Diencephalon (tissue), 1 donor: ENCODE data around the gene ANKZF1. TPM values are rescaled to one million over a fixed set of nuclear protein-coding genes. Genes with fewer than 3 reads are reported as not detected.

ENCODE experiments used
- total RNA-seq: library from RNA; depleted of rRNA; stranded (reverse); fragments of >200 nt; gene quantifications from one replicate; pipeline ENCODE4 v1.2.3, GENCODE V29; 2014

Gene ANKZF1, protein sequence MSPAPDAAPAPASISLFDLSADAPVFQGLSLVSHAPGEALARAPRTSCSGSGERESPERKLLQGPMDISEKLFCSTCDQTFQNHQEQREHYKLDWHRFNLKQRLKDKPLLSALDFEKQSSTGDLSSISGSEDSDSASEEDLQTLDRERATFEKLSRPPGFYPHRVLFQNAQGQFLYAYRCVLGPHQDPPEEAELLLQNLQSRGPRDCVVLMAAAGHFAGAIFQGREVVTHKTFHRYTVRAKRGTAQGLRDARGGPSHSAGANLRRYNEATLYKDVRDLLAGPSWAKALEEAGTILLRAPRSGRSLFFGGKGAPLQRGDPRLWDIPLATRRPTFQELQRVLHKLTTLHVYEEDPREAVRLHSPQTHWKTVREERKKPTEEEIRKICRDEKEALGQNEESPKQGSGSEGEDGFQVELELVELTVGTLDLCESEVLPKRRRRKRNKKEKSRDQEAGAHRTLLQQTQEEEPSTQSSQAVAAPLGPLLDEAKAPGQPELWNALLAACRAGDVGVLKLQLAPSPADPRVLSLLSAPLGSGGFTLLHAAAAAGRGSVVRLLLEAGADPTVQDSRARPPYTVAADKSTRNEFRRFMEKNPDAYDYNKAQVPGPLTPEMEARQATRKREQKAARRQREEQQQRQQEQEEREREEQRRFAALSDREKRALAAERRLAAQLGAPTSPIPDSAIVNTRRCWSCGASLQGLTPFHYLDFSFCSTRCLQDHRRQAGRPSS
- 29.3 TPM for total RNA-seq

DNA sequence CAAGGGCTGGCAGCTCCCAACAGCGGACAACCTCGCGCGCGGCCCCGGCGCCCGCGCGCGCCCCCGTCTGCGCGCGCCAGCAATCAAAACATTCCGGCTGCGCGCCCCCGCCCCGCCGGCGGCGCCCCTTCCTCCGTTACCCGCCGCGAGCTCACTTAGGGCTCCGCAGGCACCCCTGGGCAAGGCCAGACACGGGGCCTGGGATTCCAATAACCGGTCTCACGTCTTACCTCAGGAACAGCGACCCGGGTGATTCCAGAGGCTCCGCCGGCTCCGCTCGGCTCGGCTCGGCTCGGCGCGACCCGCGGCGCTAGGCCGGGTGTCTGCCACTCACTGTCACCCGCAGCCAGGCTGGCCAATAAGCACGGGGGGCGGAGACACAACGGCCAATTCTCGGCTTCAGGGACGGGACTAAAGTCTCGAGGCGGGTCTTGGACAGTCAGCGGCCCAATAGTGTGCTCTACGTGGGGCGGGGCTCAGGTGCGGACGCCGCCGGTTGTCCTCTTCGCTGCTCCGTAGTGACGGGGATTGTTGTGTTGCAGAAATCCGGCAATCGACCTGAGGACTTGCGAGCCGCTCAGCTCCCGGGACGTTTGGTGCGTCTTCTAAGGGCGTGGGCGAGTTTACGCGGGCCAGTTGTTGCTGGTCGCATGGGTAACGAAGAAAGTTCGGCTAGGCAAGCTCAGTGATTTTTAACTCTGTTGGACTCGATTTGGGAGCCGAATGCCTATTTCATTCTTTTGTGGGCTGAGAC is at the start of gene ANKZF1, which contains the start of gene ATG9A:
Gene ANKZF1 (plus strand): TSS at position 502 of the 754 bp plus-strand sequence. CDS start 452 bp downstream, outside the sequence.
Gene ATG9A (minus strand): TSS at position 332 of the 754 bp plus-strand sequence. CDS start 1,612 bp downstream, outside the sequence.

DNA sequence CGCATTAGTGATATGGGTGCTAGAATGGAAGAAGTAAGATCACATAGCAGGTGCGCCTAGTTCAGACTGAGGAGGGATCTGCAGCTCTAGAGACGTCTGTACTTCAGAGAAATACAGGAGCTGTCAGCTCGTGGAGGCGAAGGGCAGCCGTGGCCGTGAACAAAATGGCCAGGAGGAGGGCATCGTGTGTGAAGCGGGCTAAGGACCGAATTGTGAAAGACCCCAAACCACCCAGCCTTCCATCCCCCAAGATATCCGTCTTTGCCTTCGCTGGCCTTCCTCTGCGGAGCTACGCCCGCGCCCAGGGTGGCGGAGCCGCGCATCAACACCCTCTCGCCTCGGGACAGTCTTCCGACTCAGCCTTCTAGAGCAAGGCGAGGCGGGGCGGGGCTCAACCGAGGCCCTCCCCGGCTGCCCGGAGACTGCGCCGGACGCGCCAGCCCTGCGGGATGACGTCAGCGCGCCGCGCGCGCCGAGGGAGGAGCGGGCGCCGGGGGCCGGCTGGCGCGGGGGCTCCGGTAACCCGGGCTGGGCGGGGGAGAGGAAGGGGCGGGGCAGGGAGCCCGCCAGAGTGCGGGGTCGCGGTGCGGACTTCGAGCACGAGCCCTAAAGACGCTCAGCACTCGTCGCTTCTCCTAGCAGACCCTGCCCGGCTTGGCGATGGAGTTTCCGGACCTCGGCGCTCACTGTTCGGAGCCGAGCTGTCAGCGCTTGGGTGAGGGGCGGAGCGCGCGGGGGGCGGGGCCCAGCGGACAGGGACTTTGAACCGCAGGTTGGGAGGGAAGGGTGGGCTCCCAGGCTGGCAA is 23.1 kb upstream of the ANKZF1 start, which contains the start of gene ZFAND2B:
Gene ZFAND2B (plus strand): TSS at position 455 of the 806 bp plus-strand sequence. CDS start 206 bp downstream, at position 661.

DNA sequence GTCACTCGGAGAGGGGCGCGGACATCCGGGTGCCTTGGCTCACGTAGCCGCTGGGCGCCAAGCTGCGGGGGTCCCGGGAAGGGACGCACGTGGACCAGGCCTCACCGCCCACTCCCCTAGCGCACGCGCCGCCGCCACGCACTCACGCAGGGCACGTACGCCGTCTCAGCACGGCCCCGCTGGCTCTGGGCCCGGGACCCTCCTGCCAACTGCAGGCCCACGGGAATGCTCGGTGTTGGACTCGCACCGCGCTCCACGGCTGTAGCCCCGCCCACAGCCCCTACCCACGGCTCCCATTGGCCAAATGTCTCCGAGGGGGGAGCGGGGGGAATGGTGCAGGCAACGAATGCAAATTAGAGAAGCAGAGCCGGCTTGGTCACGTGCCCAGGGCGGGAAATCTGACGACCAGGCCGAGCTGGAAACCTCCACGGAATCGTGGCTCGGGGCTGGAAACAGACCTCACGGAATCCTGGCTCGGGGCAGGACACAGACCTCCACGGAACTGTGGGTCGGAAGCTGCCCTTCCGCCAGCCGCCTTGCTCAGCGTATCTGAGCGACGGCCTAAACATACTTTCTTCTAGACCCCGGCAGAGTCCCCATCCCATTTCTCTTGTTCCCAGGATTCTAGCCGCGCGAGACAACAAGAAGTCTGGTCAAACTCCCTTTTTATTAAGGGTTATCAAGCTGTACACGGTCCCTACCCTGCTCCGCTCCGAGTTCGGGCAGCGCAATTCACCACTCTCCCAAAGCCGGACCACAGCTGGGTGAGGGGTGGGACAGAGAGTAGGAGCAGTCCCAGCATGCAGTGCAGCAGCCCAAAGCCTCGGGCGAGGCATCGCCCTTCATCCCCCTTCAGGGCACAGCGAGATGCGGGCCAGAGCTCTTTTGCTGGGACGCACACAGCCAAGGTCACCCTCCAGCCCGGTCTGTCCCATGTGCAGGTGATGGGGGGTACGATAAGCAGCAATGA is 10.6 kb upstream of the ANKZF1 start, which contains the start of gene ABCB6:
Gene ABCB6 (minus strand): TSS at position 227 of the 970 bp plus-strand sequence. CDS start 285 bp downstream, outside the sequence.

DNA sequence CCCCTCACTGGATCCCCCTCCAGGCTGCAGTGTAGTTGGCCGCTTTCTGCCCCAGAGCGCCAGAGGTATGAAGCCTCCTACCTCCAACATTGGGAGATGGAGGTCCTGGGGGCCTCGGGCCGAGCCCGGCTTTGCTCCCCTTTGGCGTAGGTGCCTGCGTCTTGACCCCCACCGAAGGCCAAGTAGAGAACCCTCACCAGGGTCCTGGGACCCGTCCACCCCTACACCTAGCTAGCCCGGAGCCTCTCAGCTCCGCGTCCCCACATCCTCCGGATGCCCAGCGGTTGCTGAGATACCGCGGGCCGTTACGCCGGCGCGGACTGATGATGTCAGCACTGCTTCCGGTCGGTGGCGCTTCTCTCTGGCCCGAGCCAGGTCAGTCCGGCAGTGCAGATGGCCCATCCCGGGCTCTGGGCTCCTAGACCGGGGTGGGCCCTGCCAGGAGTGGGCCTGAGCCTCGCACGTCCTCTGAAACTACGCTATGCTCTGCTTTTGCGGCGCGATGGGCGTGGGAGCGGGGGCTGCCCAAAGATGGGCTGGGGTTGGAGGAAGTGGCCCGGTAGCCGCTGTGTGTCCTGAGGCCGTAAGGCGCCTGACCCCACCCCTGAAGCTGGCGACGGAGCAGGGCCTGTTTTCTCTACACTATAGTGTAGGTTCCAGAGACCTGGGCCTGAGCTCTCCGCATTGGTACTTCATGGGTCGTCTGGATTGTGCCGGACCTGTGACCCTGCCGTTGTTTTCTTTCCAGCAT is 15.7 kb downstream of the ANKZF1 start, which contains the start of the genes GLB1L and STK16:
Gene GLB1L (minus strand): TSS at position 297 of the 751 bp plus-strand sequence. CDS start 1,871 bp downstream, outside the sequence.
Gene STK16 (plus strand): TSS at position 332 of the 751 bp plus-strand sequence. CDS start 521 bp downstream, outside the sequence.

DNA sequence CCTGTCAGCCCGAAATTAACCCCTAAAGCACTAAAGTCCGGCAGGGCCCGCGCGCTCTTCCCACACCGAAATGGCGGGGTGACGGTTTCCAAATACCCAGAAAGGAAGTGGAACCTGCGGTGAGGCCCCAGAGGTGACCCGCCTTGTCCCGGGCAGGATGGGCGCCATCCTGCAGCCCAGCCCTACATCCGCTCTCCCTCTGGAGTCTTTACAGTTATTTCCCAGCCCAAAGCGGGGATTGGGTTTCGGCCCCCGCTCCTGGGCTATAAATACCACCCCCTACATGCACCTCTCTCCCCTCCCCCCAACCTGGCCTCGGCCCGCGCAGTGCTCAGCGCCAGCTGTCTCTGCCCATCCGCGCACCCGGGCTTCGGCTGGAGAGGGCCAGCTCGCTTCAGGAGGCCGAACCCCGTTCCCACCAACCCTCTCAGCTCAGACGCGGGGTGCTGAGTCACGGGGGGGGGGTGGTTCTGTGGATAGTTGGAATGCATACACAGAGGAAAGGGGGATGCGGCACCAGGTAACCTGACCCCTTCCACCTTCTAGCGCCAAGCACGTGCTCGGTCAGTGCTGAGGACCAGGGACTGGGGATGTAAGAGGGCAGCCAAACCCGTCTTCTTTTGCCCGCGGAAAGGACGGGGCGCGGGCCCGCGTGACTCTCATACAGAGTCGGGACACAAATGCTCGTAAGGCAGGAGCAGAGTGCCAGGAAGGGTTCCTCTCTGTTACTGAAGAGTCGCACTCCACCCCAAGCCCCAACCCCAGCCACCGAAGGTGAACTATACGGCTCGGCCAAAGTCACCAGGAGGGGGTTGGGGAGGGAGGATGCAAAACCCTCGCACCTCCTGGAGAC is 23.5 kb downstream of the ANKZF1 start, which contains the start of gene TUBA4B:
Gene TUBA4B (plus strand): TSS at position 344 of the 853 bp plus-strand sequence. CDS start 165 bp downstream, at position 509.

DNA sequence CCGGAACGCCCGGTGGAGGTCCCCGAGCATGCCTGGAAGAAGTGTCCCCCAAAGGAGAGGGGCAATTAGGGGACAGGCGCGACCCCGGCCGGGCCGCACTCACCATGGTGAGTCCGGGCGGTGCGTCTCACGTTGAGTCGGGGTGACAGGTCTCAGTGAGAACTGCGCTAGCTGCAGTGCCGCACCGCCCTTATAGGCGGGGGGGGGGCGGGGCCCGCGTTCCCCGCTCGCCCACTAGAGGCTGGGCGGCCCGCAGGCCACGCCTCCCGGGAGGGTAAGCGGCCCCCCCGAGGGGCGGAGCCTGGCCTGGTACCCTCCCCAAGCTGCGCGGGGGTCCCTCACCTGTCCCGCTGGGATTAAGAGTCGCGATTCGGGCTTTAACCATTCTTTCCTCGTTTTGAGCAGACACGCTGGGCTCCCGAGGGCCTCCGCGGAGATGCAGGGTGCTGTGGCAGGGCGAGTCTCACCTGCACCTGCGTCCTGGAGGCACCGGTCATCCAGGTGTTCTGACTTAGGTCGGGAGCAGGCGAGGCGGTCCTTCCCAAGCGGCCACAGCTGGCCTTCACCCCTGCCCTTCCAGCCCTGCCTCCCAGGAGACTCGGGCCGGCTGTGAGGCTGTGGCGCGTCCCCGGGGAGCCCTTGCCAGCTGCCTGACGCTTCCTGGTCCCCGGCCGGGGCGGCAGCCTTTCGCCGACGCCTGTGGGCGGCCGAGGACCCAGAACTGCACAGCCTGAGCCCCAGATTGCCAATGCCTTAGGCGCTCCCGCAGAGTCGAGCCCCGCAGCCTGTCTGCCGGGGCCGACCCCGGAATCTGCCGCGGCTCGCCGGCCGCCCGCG is 24.4 kb downstream of the ANKZF1 start, which contains the start of gene TUBA4A:
Gene TUBA4A (minus strand): TSS at position 166 of the 837 bp plus-strand sequence. CDS start 60 bp downstream, at position 106.

DNA sequence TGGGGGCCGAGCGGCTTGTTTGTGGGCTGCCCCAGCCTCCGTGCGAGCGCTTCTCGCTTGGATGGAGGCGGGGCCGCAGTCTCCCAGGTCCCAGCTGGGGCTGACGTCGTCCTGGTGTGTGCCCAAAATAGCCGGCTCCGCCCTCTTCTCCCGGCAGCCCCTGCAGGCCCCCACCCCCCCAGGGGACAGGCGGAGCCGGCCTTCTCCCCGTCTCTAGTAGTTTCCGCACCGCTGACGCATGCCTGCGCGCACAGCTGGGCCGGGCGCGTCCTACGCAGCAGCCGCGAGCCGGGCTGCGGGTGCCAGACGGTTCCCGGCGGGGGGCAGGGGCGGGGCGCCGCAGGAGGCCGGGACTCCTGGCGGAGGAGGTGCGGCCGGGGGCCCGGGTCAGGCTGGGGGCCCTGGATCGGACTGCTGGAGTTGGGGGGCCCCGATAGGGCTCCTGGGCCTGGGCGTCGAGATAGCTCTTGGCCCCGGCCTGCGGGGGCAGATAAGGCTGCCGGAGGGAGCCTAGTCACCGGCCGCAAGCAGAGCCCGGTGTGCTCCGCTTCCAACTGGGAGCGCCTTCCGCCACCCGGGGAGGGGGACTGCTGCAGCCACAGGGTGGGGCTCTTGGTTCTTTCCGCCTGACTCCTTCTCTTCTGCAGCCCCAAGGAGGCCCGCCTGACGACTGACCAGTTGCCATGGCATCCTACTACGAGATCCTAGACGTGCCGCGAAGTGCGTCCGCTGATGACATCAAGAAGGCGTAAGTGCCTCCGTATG is 49.7 kb downstream of the ANKZF1 start, which contains the start of gene DNAJB2:
Gene DNAJB2 (plus strand): TSS at position 216 of the 765 bp plus-strand sequence. CDS start 468 bp downstream, at position 684.

Other genes starting within 250 kb of the ANKZF1 start
- not detected for gene FEV, start 244.6 kb upstream of the ANKZF1 start, total RNA-seq
- gene CRYBA2, start 236.4 kb upstream of the ANKZF1 start, total RNA-seq: not detected
- gene CFAP65, start 188.3 kb upstream of the ANKZF1 start, total RNA-seq: 2.3 TPM
- 0.69 TPM for gene IHH, start 168.9 kb upstream of the ANKZF1 start, total RNA-seq
- gene NHEJ1, start 69.0 kb upstream of the ANKZF1 start, total RNA-seq: 10.1 TPM
- 0.23 TPM for gene SLC23A3, start 59.8 kb upstream of the ANKZF1 start, total RNA-seq
- 27.2 TPM for gene CNPPD1, start 52.9 kb upstream of the ANKZF1 start, total RNA-seq
- 85.6 TPM for gene RETREG2, start 51.5 kb upstream of the ANKZF1 start, total RNA-seq
- gene ZFAND2B, start 23.0 kb upstream of the ANKZF1 start, total RNA-seq: 12.5 TPM
- 30.0 TPM for gene ABCB6, start 10.8 kb upstream of the ANKZF1 start, total RNA-seq
- 31.8 TPM for gene ATG9A, start 170 bp upstream of the ANKZF1 start, total RNA-seq
- 10.1 TPM for gene GLB1L, start 15.6 kb downstream of the ANKZF1 start, total RNA-seq
- gene STK16, start 15.7 kb downstream of the ANKZF1 start, total RNA-seq: 15.5 TPM
- 1.2 TPM for gene TUBA4B, start 23.4 kb downstream of the ANKZF1 start, total RNA-seq
- 16.4 TPM for gene TUBA4A, start 24.1 kb downstream of the ANKZF1 start, total RNA-seq
- 91.6 TPM for gene DNAJB2, start 49.6 kb downstream of the ANKZF1 start, total RNA-seq
- 66.9 TPM for gene PTPRN, start 79.6 kb downstream of the ANKZF1 start, total RNA-seq
- 1.8 TPM for gene RESP18, start 102.9 kb downstream of the ANKZF1 start, total RNA-seq
- gene DNPEP, start 158.1 kb downstream of the ANKZF1 start, total RNA-seq: 21.0 TPM
- gene DES, start 188.6 kb downstream of the ANKZF1 start, total RNA-seq: 1.4 TPM
- 18.2 TPM for gene SPEG, start 205.0 kb downstream of the ANKZF1 start, total RNA-seq